NCI-H2227 (cell line): Measurements from ENCODE around the gene RTN4.

Source experiments
- DNase-seq: peaks from one replicate; lab custom pipeline; 2025; ENCODE audit not compliant: unreplicated experiment; lab: John Stamatoyannopoulos, UW

Gene RTN4

GRCh38 chr2:54928719-54929118 lies 121.5 kb downstream of the RTN4 start:
- no peak for DNase-seq

GRCh38 chr2:54927751-54928615 lies 122.3 kb downstream of the RTN4 start:
- DNase-seq = no peak

- DNase-seq = no peak
Observed at GRCh38 chr2:54927085-54927750, 123.0 kb downstream of the RTN4 start.

GRCh38 chr2:54925022-54925421 lies 125.2 kb downstream of the RTN4 start:
- DNase-seq = no peak

GRCh38 chr2:54924121-54924520 lies 126.1 kb downstream of the RTN4 start:
- DNase-seq = no peak
